Left ventricle myocardium superior (tissue), 1 donor: ENCODE results near the gene ADARB1. TPM values are rescaled to one million over a fixed set of nuclear protein-coding genes. Genes with fewer than 3 reads are reported as not detected.

Experiments
- ATAC-seq: fragments of 200-7000 bp; cut with Tn5 transposase; one replicate; pipeline ENCODE4 v1.9.1; 2020; ENCODE audit warnings: mild to moderate bottlenecking, moderate library complexity
- DNase-seq: peaks from one replicate; pipeline ENCODE4 v3.0.0-alpha.2; 2020
- intact Hi-C: fragments of 100-400 bp; cut with micrococcal nuclease; formaldehyde crosslinking; loops from one replicate; pipeline ENCODE4 v1.11.0; 2022
- total RNA-seq: library from RNA; stranded (reverse); fragmentation: NEBNext Ultra II Directional; extraction: Animal tissue kit (Norgen Biotek cat#: 25700); gene quantifications from one replicate; pipeline ENCODE4 v1.2.1, GENCODE V29; 2021
- donor health status: DM: no; HTN: yes; CAD: no; lungs with severe emphysema.

Gene ADARB1
- total RNA-seq, 1 donor from 2014 or later, result 13.6 TPM

DNA sequence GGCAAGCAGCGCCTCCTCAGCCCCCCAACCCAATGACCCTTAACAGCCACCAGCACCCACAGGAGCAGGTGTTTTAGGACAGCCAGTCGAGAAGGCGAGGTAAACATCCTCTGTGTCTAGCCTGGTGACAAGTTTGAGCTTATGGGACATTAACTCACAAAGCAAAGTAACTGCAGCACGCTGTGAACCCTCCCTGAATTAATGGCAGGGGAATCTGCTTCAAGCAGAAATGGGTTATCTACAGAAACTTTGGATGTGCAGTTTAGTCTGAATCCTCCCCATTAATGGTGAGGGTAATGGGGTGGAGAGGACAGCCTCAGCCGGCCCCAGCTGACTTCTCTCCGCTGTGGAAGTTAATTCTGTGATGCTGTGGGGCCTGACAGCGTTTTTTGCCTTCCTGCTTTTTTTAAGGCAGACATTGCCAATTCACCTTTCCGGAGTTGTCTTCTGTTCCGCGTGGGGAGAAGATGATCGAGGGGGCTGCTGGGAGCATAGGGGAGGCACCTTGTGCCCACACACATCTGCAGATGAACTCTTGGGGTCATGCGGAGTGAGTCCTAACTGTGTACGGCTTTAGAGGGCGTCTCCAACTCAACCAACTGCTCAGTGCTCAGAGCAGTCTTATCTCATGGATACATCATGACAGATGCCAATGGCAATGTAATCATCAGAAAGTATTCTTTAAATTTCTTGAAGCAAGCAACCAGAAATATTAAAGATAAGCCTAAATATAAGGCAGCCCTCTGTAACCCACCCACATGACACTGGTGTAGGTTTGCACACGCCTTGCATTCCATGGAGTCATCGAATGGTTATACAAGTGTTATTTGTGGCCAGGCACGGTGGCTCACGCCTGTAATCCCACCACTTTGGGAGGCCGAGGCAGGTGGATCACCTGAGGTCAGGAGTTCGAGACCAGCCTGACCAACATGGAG, 172.3 kb downstream of the ADARB1 start:
- DNase-seq (no peak), ATAC-seq (no peak)
- intact Hi-C loops, result no loop called here

DNA sequence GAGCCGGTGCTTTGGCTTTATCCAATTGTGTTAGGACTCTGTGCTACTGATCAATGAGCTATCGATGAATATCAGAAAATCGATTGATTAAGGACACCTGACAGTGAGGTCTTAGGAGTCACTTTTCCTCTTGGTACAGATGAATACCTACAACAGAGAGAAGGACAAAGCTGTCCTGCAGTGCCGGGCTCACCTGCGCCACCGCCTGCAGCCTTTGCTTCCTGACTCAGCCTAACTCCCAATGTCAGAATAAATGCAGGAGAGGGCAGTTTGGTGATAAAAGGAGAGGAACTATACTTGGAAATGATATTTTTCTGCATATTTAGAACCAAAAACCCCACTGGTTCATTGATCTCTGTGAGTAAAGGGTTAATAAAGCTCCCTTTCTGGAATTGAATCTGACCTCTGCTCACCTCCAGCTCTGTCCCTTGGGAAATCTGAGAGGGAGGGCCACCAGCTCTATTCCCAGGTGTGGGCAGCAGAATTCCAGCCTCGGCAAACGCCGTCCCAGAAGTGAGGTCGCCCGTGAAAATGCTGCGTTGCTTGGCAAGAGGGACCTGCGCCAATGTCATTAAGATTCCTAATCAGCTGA, 174.0 kb downstream of the ADARB1 start:
- no peak for DNase-seq
- intact Hi-C loops, result no loop called here
- no peak for ATAC-seq

DNA sequence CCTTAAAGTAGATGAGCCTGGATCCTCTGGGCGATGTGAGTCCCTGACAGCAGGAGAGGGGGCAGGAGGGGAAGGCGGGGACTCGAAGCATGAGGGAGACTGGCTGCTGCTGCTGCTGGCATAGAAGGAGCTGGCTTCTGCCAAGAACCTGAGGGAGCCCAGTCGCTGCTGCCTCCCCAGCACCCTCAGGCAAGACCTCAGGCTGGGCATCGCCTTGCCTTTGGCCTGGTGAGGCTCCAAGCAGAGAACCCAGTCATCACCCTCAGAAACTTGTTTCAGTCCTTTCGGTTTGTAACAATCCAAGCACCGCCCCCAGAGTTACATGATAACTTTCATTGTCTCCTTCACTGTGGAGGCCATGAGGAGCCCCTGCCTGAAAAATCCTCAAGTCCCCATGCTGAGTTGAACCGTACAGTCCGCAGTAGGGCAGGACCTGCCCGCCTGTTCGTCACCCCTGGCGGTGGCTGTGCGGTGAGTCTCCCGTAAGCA, 174.6 kb downstream of the ADARB1 start:
- DNase-seq (no peak), ATAC-seq (peak; percentile 84)

DNA sequence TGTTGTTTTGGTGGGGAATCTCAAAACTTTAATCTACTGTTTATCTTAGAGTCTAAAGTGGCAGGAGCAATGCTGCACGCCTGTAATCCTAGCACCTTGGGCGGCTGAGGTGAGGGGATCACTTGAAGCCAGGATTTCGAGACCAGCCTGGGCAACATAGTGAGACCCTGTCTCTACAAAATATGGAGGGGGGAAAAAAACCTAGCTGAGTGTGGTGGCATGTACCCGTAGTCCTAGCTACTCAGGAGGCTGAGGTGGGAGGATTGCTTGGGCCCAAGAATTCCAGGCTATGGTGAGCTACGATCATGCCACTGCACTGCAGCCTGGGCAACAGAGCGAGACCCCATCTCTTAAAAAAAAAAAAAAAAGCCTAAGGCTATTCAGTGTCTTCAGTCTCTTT, 175.2 kb downstream of the ADARB1 start:
- no peak for ATAC-seq
- no peak for DNase-seq
- intact Hi-C loops, result no loop called here

More for the DNA sequence above, 174.6 kb downstream of the ADARB1 start:
- intact Hi-C loops, result no loop called here

DNA sequence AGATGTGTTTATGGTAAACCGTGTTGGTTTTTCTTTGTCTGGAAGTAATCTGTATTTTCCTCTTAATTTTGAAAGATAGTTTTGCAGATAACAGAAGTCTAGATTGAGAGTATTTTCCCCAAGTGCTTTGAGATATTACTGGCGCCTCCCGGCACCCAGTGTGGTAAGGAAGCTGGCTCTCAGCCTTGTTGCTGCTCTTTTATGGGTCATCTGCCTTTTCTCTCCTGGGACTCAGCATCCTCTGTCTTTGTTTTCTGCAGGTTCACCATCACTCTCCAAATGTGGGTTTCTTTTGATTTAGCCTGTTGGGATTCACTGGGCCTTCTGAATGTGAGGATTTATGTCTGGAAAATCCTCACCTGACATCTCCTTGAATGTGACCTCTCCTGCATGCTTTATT, 175.9 kb downstream of the ADARB1 start:
- DNase-seq, result no peak
- ATAC-seq, result no peak
- intact Hi-C loops, result no loop called here

DNA sequence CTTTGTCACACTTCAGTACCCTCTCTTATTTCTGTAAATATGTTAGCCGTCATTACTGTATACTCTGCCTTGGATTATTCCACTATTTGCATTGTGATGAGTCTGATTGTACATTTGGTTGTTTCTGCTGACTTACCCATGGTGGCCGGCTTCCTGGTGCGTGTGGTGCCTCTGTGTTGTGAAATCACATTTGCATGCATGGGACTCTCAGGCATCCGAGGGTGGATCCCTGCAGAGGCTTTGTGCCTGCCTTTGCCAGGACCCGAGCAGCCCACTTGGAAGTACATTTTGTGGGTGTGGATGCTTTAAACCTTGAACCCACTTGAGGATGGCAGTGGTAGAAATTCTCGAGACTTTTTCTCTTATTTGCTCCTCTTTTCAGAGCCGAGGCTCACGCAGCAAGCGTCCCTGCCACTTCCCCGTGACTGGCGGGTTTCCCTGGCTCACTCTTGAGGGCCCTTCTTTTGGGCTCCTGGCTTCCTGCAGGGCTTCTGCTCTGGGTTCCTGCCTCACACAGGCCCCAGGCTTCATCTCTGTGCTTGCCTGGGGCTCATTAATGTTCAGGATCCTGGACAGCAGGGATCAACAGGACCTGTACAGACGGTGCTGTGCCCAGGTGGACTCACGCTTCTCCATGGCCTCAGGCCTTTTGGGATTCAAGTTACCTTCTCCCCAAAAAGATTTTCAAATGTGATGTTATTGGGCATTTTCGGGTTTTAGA, 176.7 kb downstream of the ADARB1 start:
- no peak for ATAC-seq
- intact Hi-C loops, result no loop called here
- DNase-seq, result no peak

DNA sequence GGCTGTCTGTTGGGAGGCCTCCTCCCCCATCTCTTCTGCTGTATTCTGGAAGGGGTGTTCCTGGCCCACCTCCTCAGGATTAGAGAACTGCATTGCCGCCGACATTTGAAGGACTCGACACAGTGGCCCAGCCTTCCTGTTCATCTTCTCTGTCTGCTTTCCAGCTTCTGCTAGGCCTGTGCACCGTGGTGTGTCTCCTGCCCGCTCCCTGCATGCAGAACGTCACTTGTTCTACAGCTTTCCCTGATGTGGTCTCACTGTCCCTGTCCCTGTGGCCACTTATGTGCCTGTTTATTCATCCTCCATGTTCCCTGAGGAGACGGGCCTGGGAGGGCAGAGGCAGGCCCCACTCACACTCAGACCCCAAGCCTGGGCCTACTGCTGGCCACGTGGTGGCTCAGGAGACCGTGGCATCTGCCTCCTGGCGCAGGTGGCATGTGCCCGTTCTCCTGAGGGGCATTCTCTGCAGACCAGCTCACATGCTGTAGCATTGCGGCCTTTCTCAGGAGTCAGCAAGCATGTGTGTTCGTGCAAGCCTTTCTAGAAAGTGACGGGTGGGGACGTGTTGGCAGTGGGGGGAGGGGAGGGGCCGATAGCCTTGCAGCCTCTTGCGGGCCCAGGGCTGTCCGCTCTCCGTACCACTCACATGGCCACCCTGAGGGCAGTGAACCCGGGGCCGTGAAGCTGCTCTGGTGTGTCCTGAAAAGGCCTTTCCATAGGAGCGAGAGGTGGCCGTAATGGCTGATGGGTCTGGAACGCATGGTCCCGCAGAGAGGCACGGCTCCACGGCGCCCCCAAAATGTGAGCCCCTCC, 177.5 kb downstream of the ADARB1 start:
- intact Hi-C loops, result no loop called here
- no peak for ATAC-seq
- no peak for DNase-seq

DNA sequence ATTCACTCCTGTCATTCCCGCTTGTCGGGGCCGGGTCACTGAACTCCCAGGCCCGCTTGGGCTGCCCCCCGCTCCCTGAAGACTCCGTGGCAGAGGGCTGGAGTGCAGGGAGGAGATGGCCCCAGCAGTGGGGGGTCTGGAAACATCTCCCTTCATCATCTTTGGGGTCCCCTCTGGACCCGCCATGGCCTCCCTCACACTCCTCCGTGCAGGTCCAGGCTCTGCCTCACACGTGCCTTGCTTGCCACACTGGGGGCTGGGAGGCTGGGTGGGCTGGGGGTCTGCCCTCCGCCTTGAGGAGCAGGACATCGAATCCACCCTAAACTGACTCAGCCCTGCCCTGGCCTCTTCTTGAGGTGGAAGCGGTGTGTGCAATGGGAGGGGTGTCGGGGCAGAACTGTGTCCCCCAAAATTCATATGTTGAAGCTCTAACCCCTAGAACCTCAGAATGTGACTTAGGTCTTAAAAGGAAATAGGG, 178.1 kb downstream of the ADARB1 start:
- intact Hi-C loops, result no loop called here
- ATAC-seq, result no peak
- DNase-seq, result no peak

DNA sequence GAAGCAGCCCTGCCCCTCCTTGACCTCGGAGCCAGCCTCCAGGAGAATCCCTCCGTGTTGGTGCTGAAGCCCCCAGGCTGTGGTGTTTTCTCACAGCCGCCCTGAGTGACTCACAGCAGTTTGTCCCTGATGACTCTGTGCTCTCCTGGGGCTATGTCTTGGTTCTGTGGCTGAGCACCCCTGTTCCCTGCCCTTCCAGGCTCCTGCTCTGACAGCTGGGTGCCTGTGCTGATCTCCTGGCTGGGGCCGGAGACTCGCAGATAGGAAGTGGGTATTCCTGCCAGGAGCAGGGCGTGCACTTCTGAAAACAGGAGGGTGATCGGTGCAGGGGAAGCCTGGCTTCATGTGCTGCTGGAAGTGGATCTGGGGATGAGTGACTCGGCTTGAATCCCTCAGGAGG, 178.8 kb downstream of the ADARB1 start:
- ATAC-seq (peak; percentile 45), DNase-seq (no peak)
- intact Hi-C loops, result no loop called here

DNA sequence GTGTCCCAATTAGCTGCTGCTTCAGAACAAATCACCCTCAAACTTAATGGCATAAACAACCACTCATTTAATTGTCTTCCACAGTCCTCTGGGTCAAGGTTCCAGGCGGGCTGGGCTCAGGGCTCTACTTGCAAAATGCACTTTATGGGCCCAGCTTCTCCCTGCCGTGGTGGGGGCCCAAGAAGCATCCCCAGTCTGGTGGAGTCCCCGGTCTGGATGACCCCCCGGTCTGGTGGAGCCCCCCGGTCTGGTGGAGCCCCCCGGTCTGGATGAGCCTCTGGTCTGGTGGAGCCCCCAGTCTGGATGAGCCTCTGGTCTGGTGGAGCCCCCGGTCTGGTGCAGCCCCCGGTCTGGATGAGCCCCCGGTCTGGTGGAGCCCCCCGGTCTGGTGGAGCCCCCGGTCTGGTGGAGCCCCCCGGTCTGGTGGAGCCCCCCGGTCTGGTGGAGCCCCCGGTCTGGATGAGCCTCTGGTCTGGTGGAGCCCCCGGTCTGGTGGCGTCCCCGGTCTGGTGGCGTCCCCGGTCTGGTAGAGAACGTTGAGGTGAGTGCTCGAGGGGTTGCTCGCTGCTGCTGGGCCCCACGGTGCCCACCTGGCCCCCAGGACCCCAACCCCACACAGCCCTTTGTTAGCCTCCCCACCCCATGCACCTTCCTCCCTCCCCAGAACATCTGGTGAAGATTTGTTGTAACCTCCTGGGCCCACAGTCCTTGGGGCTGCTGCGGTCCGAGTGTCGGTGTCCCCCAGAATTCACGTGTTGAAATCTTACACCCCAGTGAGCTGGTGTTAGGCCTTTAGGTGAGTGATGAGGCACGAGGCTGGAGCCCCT, 179.5 kb downstream of the ADARB1 start:
- ATAC-seq, result no peak
- DNase-seq, result no peak

DNA sequence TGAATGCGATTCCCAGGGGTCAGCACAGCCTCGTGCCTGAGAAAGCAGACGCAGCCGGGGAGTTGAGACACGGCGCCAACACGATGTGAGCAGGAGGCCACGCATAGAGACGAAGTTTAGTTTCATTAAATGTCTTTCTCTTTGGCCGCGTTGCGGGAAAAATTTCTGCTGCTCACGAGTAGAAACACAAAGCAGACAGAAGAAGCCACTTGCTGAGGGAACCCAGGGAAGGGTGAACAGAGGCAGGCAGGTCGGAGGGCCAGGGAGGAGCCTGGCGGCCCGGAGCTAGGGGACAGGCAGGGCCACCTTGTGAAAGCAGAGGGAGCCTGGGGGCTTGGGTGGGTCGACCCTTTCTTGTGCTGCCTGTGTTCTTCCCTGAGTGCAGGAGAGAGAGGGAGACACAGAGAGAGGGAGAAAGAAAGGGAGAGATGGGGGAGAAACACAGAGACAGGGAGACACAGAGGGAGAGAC, 180.1 kb downstream of the ADARB1 start:
- intact Hi-C loops, result no loop called here
- DNase-seq, result no peak
- no peak for ATAC-seq

More for the DNA sequence above, 179.5 kb downstream of the ADARB1 start:
- intact Hi-C loops, result no loop called here

DNA sequence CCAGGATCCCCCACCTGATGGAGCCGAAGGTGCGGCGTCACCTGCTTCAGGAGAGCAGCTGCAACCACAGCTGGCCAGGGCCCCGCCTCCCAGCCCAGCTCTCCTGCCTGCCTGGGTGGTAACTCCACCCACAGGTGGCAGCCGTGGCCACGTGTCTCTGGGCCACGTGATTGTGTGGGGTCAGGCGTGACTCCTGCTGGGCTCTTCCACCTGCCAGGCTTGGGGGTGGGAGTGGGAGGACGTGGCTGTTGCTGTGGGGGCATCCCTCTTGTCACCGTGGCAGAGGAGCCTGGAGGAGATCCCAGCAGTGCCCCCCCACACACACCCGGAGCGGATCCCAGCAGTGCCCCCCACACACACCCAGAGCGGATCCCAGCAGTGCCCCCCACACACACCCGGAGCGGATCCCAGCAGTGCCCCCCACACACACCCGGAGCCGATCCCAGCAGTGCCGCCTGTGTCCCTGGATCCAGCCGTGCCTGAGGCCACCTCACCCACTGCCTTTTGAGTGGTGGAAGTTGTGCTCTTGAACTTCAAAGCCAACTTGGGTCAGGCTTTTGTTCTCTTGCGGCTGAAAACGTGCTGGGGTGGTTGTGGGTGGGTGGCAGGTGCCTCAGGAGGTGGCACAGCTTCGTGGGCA, 181.1 kb downstream of the ADARB1 start:
- DNase-seq, result no peak
- intact Hi-C loops, result no loop called here
- ATAC-seq, result no peak

DNA sequence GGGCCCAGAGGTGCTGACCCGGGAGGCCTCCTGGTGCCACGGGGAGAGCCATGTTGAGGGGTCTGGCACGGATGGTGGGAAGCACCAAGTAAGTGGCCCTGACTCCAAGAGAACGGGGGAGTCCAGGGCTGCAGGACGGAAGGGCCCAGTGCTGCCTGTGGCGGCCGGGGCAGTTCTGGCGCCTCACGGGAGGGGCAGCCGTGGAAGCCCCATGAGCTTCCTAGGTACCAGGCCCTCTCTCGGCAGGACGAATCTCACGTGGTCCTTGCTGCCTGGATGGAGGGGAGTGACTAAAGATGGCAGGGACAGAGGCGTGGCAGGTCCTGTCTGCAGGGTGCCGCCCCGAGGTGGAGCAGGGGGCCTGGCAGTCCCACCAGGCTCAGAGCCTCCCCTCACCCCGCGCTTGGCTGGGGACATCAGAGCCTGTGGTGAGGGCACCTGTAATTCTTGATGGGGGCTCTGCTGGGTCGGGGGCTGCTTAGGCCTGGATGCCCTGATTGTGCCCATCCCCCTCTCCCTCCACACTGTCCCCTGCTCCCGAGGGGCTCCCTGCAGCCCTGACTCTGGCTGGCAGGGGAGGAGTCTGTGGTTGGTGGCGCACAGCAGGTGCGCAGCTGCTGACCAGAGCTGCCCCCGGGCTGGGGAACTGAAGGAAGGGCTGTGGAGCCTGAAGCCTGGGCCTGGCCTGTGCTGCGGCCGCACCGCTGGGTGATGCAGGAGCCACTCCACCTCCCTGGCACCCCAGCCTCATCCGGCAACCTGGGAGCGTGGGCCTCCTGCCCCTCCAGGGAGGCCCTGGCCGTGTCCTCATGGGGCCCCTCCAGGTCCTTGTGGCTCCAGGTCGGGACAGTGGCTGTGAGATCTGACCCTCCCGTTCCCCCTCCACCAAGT, 181.9 kb downstream of the ADARB1 start:
- intact Hi-C loops, result no loop called here
- ATAC-seq (peak; percentile 6), DNase-seq (no peak)

DNA sequence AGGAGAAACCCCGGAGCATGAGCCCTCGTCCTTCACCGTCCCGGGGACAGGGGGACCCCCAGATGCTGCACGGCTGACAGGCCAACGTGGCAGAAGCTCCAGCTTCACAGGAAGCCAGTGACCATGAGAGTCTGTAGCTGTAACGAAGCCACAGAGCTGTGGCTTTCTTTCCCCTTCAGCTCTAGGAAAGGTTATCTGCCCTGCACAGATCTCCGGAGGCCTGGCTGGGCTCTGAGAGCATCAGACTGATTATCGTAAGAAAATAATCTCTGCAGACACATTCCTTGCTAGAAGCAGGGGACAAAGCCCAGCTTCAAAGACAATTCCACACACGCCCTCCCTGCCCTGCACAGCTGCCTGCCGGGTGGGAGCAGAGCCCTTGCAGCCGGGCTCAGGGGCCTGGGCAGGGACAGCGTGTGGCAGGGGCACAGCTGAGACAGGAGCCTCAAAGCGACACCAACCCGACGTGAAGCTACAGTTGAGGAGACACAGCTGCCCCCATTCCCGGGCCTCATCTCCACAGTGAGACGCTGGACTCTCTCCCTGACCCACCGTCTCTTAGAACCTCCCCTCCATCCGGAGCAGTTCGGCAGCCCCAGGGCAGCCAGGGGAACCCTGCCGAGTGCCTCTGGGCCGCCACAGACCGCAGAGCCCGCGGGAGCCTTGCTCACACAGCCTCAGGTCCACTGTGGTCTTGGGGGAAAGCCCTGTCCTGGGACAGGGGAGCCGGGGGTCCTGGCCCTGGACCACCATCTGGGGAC, 182.7 kb downstream of the ADARB1 start:
- DNase-seq, result no peak
- intact Hi-C loops, result no loop called here
- peak; percentile 36 for ATAC-seq

DNA sequence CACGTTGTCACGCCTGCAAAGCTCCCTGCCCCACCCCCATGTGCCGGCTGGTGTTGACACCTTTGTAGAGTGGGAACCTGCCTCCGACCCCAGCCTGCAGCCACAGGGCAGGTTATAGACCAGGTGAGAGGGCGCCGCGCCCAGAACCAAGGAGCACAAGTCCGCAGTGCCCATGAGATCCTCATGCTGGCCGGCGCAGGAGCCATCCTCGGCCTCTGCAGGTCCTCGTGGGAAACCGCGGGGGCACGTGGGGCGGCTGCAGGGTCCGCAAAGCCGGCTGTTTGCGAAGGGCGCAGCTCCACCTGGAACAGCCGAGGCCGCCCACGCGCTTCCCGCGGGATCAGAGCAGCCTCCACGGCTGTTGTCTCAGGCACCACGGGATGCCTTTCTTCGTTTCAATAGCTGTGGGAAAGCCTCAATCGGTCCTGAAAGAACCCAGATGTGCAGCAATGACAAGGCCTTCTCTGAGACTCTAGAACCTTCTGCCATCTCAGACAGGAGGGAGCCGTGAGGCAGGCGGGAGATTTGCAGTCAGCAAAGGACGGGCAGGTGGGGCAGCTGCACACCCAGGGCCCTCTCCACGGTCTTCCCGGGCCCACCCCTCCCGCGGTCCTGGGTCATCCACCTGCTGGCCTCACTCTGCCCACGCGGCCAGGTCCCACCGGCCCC, 183.4 kb downstream of the ADARB1 start:
- intact Hi-C loops, result no loop called here

More for the DNA sequence above, 183.4 kb downstream of the ADARB1 start:
- no peak for DNase-seq
- ATAC-seq, result no peak
